H9 (cell line): ENCODE data around the gene CPB2. TPM values are rescaled to one million over a fixed set of nuclear protein-coding genes. Genes with fewer than 3 reads are reported as not detected.

ENCODE experiments used
- DNase-seq: peaks from one replicate; pipeline ENCODE4 v3.0.0-alpha.2; 2017
- H2AFZ ChIP-seq: one replicate; pipeline ENCODE4 v1.6.1; 2013; ENCODE audit warnings: mild to moderate bottlenecking, low read length, control low read depth, moderate library complexity
- H2AK5ac ChIP-seq: 2 replicates; pipeline ENCODE4 v1.6.1; 2013; ENCODE audit warnings: low read length, control low read depth, mixed read lengths; ENCODE audit not compliant: insufficient read length
- H2BK120ac ChIP-seq: one replicate; pipeline ENCODE4 v1.6.1; 2013; ENCODE audit warnings: low read depth, mild to moderate bottlenecking, low read length, control low read depth, inconsistent platforms; ENCODE audit not compliant: poor library complexity, severe bottlenecking
- H2BK12ac ChIP-seq: 2 replicates; pipeline ENCODE4 v1.6.1; 2013; ENCODE audit warnings: low read length, control low read depth, mixed read lengths, low read depth; ENCODE audit not compliant: insufficient read length
- H2BK15ac ChIP-seq: 2 replicates; pipeline ENCODE4 v1.6.1; 2013; ENCODE audit warnings: low read depth, low read length, control low read depth
- H2BK20ac ChIP-seq: one replicate; pipeline ENCODE4 v1.6.1; 2013; ENCODE audit warnings: low read depth, mild to moderate bottlenecking, low read length, control low read depth, inconsistent platforms; ENCODE audit not compliant: poor library complexity, severe bottlenecking
- H2BK5ac ChIP-seq: 2 replicates; pipeline ENCODE4 v1.6.1; 2013; ENCODE audit warnings: low read length, control low read depth, mixed read lengths; ENCODE audit not compliant: insufficient read length
- H3K14ac ChIP-seq: 2 replicates; pipeline ENCODE4 v1.6.1; 2013; ENCODE audit warnings: low read length, control low read depth; ENCODE audit not compliant: insufficient read depth
- H3K18ac ChIP-seq: 2 replicates; pipeline ENCODE4 v1.6.1; 2013; ENCODE audit warnings: low read depth, mild to moderate bottlenecking, mixed read lengths, low read length, control low read depth; ENCODE audit not compliant: insufficient read length
- H3K23ac ChIP-seq: 2 replicates; pipeline ENCODE4 v1.6.1; 2013; ENCODE audit warnings: low read length, control low read depth, mixed read lengths, low read depth; ENCODE audit not compliant: insufficient read length
- H3K23me2 ChIP-seq: 2 replicates; pipeline ENCODE4 v1.6.1; 2013; ENCODE audit warnings: low read depth, mild to moderate bottlenecking, mixed read lengths, low read length, control low read depth; ENCODE audit not compliant: insufficient read length, poor library complexity, severe bottlenecking
- H3K27ac ChIP-seq: 2 replicates; pipeline ENCODE4 v1.5.1; 2013; ENCODE audit warnings: low read length, control low read depth, mixed read lengths, low read depth; ENCODE audit not compliant: insufficient read length
- H3K27me3 ChIP-seq: 2 replicates; pipeline ENCODE4 v1.6.1; 2013; ENCODE audit warnings: low read length, control low read depth, inconsistent platforms; ENCODE audit not compliant: insufficient read depth
- H3K4ac ChIP-seq: 2 replicates; pipeline ENCODE4 v1.6.1; 2013; ENCODE audit warnings: low read depth, mild to moderate bottlenecking, control low read depth, inconsistent platforms, low read length, moderate library complexity
- H3K4me1 ChIP-seq: 2 replicates; pipeline ENCODE4 v1.6.1; 2013; ENCODE audit warnings: low read length, control low read depth, inconsistent platforms; ENCODE audit not compliant: insufficient read depth
- H3K4me2 ChIP-seq: 2 replicates; pipeline ENCODE4 v1.6.1; 2013; ENCODE audit warnings: low read length, control low read depth, mixed read lengths; ENCODE audit not compliant: insufficient read length, insufficient read depth
- H3K56ac ChIP-seq: 2 replicates; pipeline ENCODE4 v1.6.1; 2013; ENCODE audit warnings: low read depth, mild to moderate bottlenecking, mixed read lengths, low read length, control low read depth; ENCODE audit not compliant: insufficient read length
- H3K79me1 ChIP-seq: 2 replicates; pipeline ENCODE4 v1.6.1; 2013; ENCODE audit warnings: low read depth, mild to moderate bottlenecking, moderate library complexity, low read length, control low read depth, inconsistent platforms; ENCODE audit not compliant: insufficient read depth, poor library complexity, severe bottlenecking
- H3K79me2 ChIP-seq: 2 replicates; pipeline ENCODE4 v1.6.1; 2013; ENCODE audit warnings: low read length, control low read depth, inconsistent platforms; ENCODE audit not compliant: insufficient read depth
- H3K9ac ChIP-seq: 2 replicates; pipeline ENCODE4 v1.6.1; 2013; ENCODE audit warnings: low read length, control low read depth, mixed read lengths; ENCODE audit not compliant: insufficient read length; ENCODE audit errors: extremely low read depth
- H3K9me3 ChIP-seq: one replicate; pipeline ENCODE4 v1.6.1; 2013; ENCODE audit warnings: low read depth, low read length, inconsistent platforms; ENCODE audit not compliant: control insufficient read depth
- H3T11ph ChIP-seq: one replicate; pipeline ENCODE4 v1.6.1; 2013; ENCODE audit warnings: mild to moderate bottlenecking, low read length, control low read depth, inconsistent platforms
- H4K20me1 ChIP-seq: one replicate; pipeline ENCODE4 v1.6.1; 2013; ENCODE audit not compliant: control insufficient read depth, insufficient read length, insufficient read depth
- H4K5ac ChIP-seq: 2 replicates; pipeline ENCODE4 v1.6.1; 2013; ENCODE audit warnings: low read depth, mild to moderate bottlenecking, mixed read lengths, low read length, control low read depth; ENCODE audit not compliant: insufficient read length
- H4K8ac ChIP-seq: replicated peaks from 2 replicates; pipeline ENCODE4 v1.6.1; 2013; ENCODE audit warnings: low read length, control low read depth, mixed read lengths, low read depth; ENCODE audit not compliant: insufficient read length
- H4K91ac ChIP-seq: 2 replicates; pipeline ENCODE4 v1.6.1; 2013; ENCODE audit warnings: low read depth, mild to moderate bottlenecking, moderate library complexity, mixed read lengths, low read length, control low read depth; ENCODE audit not compliant: insufficient read length
- H3K27ac Mint-ChIP-seq, 3 experiments: 2 replicates in 2 of 3; 3 replicates in 1 of 3; pipeline ENCODE4 v1.8.0; 2020 to 2021; ENCODE audit warnings: mixed read lengths in 3 of 3, mild to moderate bottlenecking in 1 of 3, moderate library complexity in 1 of 3
- H3K27me3 Mint-ChIP-seq: 2 replicates; pipeline ENCODE4 v1.8.0; 2021; ENCODE audit warnings: low read depth, mild to moderate bottlenecking, moderate library complexity, mixed read lengths
- H3K36me3 Mint-ChIP-seq, 3 experiments: 2 replicates in 2 of 3; 3 replicates in 1 of 3; pipeline ENCODE4 v1.8.0; 2020 to 2021; ENCODE audit warnings: low read depth in 3 of 3, mixed read lengths in 3 of 3; ENCODE audit not compliant: insufficient read depth in 1 of 3
- H3K4me1 Mint-ChIP-seq, 2 experiments: 2 replicates each; pipeline ENCODE4 v1.8.0; 2020; ENCODE audit warnings: mixed read lengths in 2 of 2
- H3K4me3 Mint-ChIP-seq, 2 experiments: 2 replicates in 1 of 2; 3 replicates in 1 of 2; pipeline ENCODE4 v1.8.0; 2020 to 2021; ENCODE audit warnings: mild to moderate bottlenecking in 2 of 2, mixed read lengths in 2 of 2, moderate library complexity in 1 of 2
- H3K9me3 Mint-ChIP-seq, 2 experiments: 2 replicates in 1 of 2; 3 replicates in 1 of 2; pipeline ENCODE4 v1.8.0; 2020; ENCODE audit warnings: mild to moderate bottlenecking in 2 of 2, mixed read lengths in 2 of 2, moderate library complexity in 1 of 2
- WGBS: extraction: QIAGEN DNeasy Blood & Tissue Kit; methylation state at CpG from one replicate; pipeline ENCODE4 v1.1.7; 2013; ENCODE audit warnings: missing lambda C conversion rate, low lambda C conversion rate, mixed read lengths; ENCODE audit not compliant: insufficient read length; ENCODE audit errors: extremely low coverage; 5-methylcytosine and 5-hydroxymethylcytosine counted together
- total RNA-seq: library from RNA; stranded (reverse); gene quantifications from 2 replicates; pipeline ENCODE4 v1.2.1, GENCODE V29; 2021
- TF ChIP-seq, protein P1 (sequence below): fragments of 200-600 bp; sonication (generic); conservative IDR thresholded peaks from 3 replicates; pipeline ENCODE4 v1.8.0; 2021; ENCODE audit warnings: antibody characterized with exemption, mild to moderate bottlenecking

Gene CPB2
- total RNA-seq, 1 experiment from 2014 or later = not detected

DNA sequence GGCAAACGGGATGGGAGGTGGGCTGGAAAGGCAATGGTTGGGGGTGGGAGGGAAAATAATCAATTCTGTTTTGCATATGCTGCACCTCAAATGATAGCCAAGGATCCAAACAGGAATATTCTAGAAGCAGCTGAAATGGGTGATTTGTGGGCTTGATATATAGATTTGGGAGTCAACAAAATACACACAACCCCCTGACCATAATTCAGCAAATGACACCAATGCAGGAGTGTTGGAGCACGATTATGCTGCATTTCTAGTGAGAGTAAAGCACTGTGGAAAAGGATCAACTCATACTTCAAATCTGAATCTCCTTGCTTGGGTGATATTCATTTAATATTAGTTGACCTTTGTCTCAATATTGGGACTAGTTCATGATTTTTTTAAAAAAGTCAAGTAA, 41.1 kb upstream of the CPB2 start:
- peaks cover 23 to 27% of the 10 kb centered on the region in 2 experiments for H3K4me1 Mint-ChIP-seq
- no peak overlapping the region for H3K18ac ChIP-seq
- no peaks in the 10 kb centered on the region for H4K20me1 ChIP-seq

More for the DNA sequence above, 41.1 kb upstream of the CPB2 start:
- Histone ChIP-seq H3K9ac (no peak overlapping the region), H3T11ph (no peak overlapping the region), H2AFZ (no peak overlapping the region), H3K14ac (no peak overlapping the region), H3K79me2 (no peaks in the 10 kb centered on the region), H4K5ac (no peak overlapping the region), H3K4me2 (no peak overlapping the region), H3K56ac (no peak overlapping the region), H4K8ac (no peak overlapping the region), H3K23ac (no peak overlapping the region), H2BK15ac (no peak overlapping the region), H2BK120ac (no peak overlapping the region), H3K9me3 (no peaks in the 10 kb centered on the region), H4K91ac (no peak overlapping the region), H2BK5ac (no peak overlapping the region), H3K23me2 (no peaks in the 10 kb centered on the region), H2BK20ac (no peak overlapping the region), H3K27me3 (no peaks in the 10 kb centered on the region), H3K4me1 (peaks cover 2% of the 10 kb centered on the region; the same call in 1 of the 2 replicates), H3K79me1 (no peaks in the 10 kb centered on the region), H2AK5ac (no peak overlapping the region), H3K4ac (no peak overlapping the region), H2BK12ac (no peak overlapping the region), H3K27ac (no peak overlapping the region)
- no CpG with 5 or more reads among the region's 2 CpGs for WGBS
- H3K36me3 Mint-ChIP-seq = no peaks in the 10 kb centered on the region
- no peak for DNase-seq
- no peak overlapping the region for H3K4me3 Mint-ChIP-seq
- no peaks in the 10 kb centered on the region for H3K9me3 Mint-ChIP-seq
- TF ChIP-seq, protein P1, sequence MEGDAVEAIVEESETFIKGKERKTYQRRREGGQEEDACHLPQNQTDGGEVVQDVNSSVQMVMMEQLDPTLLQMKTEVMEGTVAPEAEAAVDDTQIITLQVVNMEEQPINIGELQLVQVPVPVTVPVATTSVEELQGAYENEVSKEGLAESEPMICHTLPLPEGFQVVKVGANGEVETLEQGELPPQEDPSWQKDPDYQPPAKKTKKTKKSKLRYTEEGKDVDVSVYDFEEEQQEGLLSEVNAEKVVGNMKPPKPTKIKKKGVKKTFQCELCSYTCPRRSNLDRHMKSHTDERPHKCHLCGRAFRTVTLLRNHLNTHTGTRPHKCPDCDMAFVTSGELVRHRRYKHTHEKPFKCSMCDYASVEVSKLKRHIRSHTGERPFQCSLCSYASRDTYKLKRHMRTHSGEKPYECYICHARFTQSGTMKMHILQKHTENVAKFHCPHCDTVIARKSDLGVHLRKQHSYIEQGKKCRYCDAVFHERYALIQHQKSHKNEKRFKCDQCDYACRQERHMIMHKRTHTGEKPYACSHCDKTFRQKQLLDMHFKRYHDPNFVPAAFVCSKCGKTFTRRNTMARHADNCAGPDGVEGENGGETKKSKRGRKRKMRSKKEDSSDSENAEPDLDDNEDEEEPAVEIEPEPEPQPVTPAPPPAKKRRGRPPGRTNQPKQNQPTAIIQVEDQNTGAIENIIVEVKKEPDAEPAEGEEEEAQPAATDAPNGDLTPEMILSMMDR = no peak
- no peak overlapping the region for H3K27ac Mint-ChIP-seq
- H3K27me3 Mint-ChIP-seq = no peaks in the 10 kb centered on the region
